ENCODE data around the gene RNF121.

DNA sequence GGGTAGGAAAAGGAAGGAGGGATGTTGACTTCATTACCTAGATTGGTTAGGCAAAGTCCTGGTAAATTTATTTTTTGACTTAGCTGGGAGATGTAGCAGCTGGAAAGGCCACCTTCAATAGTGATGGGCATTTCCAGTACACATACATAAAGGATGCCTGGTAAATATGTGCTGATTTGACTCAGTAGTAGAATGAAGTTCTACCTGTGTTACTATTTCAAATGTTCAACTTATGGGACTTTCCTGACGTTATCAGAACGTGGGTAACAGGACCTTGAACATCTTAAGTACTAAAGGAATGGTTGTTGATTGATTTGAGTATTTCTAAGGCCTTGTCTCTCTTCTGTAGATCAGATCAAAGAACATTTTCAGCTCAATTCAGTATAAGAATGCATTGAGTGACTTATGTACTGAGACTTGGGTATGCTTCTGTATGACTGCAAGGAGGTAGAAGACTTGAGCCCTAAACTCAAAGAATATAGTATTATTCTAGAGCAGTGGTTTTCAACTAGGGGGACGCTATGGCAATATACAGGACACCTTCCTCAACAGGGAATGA lies 27.1 kb downstream of the RNF121 start:
- TF ChIP-seq, protein P1, sequence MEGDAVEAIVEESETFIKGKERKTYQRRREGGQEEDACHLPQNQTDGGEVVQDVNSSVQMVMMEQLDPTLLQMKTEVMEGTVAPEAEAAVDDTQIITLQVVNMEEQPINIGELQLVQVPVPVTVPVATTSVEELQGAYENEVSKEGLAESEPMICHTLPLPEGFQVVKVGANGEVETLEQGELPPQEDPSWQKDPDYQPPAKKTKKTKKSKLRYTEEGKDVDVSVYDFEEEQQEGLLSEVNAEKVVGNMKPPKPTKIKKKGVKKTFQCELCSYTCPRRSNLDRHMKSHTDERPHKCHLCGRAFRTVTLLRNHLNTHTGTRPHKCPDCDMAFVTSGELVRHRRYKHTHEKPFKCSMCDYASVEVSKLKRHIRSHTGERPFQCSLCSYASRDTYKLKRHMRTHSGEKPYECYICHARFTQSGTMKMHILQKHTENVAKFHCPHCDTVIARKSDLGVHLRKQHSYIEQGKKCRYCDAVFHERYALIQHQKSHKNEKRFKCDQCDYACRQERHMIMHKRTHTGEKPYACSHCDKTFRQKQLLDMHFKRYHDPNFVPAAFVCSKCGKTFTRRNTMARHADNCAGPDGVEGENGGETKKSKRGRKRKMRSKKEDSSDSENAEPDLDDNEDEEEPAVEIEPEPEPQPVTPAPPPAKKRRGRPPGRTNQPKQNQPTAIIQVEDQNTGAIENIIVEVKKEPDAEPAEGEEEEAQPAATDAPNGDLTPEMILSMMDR (conservative IDR thresholded peaks at IDR 0.05; ENCODE audit: low read length), result no peak
- TF ChIP-seq EZH2phosphoT487 (IDR thresholded peaks at IDR 0.05; ENCODE audit: borderline replicate concordance), result no peak
